GOT3 (cell line): ENCODE measurements around the gene MMADHC.
"Not testable (repeated sequence)": the region's sequence is repeated elsewhere in the genome, so short reads cannot be mapped to it uniquely, and the experiment has no call there.

Source experiments
- DNase-seq: peaks from one replicate; lab custom pipeline; 2025; ENCODE audit warnings: mixed read lengths; lab: John Stamatoyannopoulos, UW

Gene MMADHC

GRCh38 chr2:149595056-149595963 lies 7.7 kb upstream of the MMADHC start:
- DNase-seq: no peak

- no peak for DNase-seq
Measured at GRCh38 chr2:149594411-149594810, 6.8 kb upstream of the MMADHC start.

- no peak for DNase-seq
Measured at GRCh38 chr2:149587950-149588487, 444 bp upstream of the MMADHC start.

- DNase-seq: no peak
Measured at GRCh38 chr2:149586898-149587219, 716 bp downstream of the MMADHC start.

GRCh38 chr2:149586063-149586462 lies 1.5 kb downstream of the MMADHC start:
- no peak for DNase-seq

- DNase-seq: no peak
Measured at GRCh38 chr2:149585166-149585885, 2.2 kb downstream of the MMADHC start.

- DNase-seq: no peak
Measured at GRCh38 chr2:149579972-149580882, 7.3 kb downstream of the MMADHC start.

- DNase-seq: no peak
Measured at GRCh38 chr2:149577269-149577668, 10.3 kb downstream of the MMADHC start.

- no peak for DNase-seq
Measured at GRCh38 chr2:149575752-149576151, 11.8 kb downstream of the MMADHC start.

GRCh38 chr2:149575277-149575676 lies 12.3 kb downstream of the MMADHC start:
- no peak for DNase-seq

- no peak for DNase-seq
Measured at GRCh38 chr2:149573760-149574159, 13.8 kb downstream of the MMADHC start.

GRCh38 chr2:149572102-149572953 lies 15.2 kb downstream of the MMADHC start:
- DNase-seq: no peak

- no peak for DNase-seq
Measured at GRCh38 chr2:149568138-149568537, 19.4 kb downstream of the MMADHC start.

GRCh38 chr2:149566652-149567051 lies 20.9 kb downstream of the MMADHC start:
- no peak for DNase-seq

GRCh38 chr2:149565625-149566024 lies 21.9 kb downstream of the MMADHC start:
- DNase-seq: not testable (repeated sequence)

GRCh38 chr2:149564983-149565382 lies 22.6 kb downstream of the MMADHC start:
- DNase-seq: no peak

- DNase-seq: no peak
Measured at GRCh38 chr2:149564097-149564496, 23.5 kb downstream of the MMADHC start.

GRCh38 chr2:149562324-149562723 lies 25.3 kb downstream of the MMADHC start:
- DNase-seq: no peak

- DNase-seq: no peak
Measured at GRCh38 chr2:149561309-149561926, 26.2 kb downstream of the MMADHC start.

GRCh38 chr2:149559341-149560068 lies 28.1 kb downstream of the MMADHC start:
- no peak for DNase-seq
